Type B pancreatic cell (in vitro differentiated cells): Measurements from ENCODE around the gene GKN2. TPM values are rescaled to one million over a fixed set of nuclear protein-coding genes. Genes with fewer than 3 reads are reported as not detected.
"Not testable (repeated sequence)": the region's sequence is repeated elsewhere in the genome, so short reads cannot be mapped to it uniquely, and the experiment has no call there.

Source experiments
- DNase-seq: peaks from one replicate; pipeline ENCODE4 v3.0.0; 2021; ENCODE audit warnings: mixed read lengths; ENCODE audit not compliant: unreplicated experiment; ENCODE audit errors: extremely low spot score
- H3K27ac Mint-ChIP-seq: 2 replicates; pipeline ENCODE4 v1.8.0; 2021; ENCODE audit warnings: mild to moderate bottlenecking, mixed read lengths
- H3K27me3 Mint-ChIP-seq: 2 replicates; pipeline ENCODE4 v1.8.0; 2021; ENCODE audit warnings: mixed read lengths
- H3K36me3 Mint-ChIP-seq: 2 replicates; pipeline ENCODE4 v1.8.0; 2021; ENCODE audit warnings: mixed read lengths
- H3K4me1 Mint-ChIP-seq: one replicate; pipeline ENCODE4 v1.8.0; 2021; ENCODE audit warnings: mixed read lengths; ENCODE audit not compliant: unreplicated experiment
- H3K4me3 Mint-ChIP-seq: 2 replicates; pipeline ENCODE4 v1.8.0; 2021; ENCODE audit warnings: mild to moderate bottlenecking, mixed read lengths
- H3K9me3 Mint-ChIP-seq: 2 replicates; pipeline ENCODE4 v1.8.0; 2021; ENCODE audit warnings: mixed read lengths
- total RNA-seq: library from RNA; stranded (reverse); gene quantifications from 2 replicates; pipeline ENCODE4 v1.2.1, GENCODE V29; 2021; ENCODE audit warnings: low replicate concordance
- TF ChIP-seq, protein P1 (sequence below): fragments of 200-600 bp; sonication (generic); conservative IDR thresholded peaks from 2 replicates; pipeline ENCODE4 v1.5.0; 2021; ENCODE audit warnings: antibody characterized with exemption, mild to moderate bottlenecking

Gene GKN2
- total RNA-seq, 1 donor from 2014 or later, result 0.92 TPM

- Mint-ChIP-seq H3K4me3 (no peak overlapping the region), H3K36me3 (no peaks in the 10 kb centered on the region), H3K27ac (no peak overlapping the region), H3K9me3 (peaks cover 7% of the 10 kb centered on the region), H3K27me3 (no peaks in the 10 kb centered on the region), H3K4me1 (peaks cover 3% of the 10 kb centered on the region)
- no peak for DNase-seq
- TF ChIP-seq, protein P1, sequence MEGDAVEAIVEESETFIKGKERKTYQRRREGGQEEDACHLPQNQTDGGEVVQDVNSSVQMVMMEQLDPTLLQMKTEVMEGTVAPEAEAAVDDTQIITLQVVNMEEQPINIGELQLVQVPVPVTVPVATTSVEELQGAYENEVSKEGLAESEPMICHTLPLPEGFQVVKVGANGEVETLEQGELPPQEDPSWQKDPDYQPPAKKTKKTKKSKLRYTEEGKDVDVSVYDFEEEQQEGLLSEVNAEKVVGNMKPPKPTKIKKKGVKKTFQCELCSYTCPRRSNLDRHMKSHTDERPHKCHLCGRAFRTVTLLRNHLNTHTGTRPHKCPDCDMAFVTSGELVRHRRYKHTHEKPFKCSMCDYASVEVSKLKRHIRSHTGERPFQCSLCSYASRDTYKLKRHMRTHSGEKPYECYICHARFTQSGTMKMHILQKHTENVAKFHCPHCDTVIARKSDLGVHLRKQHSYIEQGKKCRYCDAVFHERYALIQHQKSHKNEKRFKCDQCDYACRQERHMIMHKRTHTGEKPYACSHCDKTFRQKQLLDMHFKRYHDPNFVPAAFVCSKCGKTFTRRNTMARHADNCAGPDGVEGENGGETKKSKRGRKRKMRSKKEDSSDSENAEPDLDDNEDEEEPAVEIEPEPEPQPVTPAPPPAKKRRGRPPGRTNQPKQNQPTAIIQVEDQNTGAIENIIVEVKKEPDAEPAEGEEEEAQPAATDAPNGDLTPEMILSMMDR, result no peak
Observed at GRCh38 chr2:68905116-68905515, 47.6 kb downstream of the GKN2 start.

DNA sequence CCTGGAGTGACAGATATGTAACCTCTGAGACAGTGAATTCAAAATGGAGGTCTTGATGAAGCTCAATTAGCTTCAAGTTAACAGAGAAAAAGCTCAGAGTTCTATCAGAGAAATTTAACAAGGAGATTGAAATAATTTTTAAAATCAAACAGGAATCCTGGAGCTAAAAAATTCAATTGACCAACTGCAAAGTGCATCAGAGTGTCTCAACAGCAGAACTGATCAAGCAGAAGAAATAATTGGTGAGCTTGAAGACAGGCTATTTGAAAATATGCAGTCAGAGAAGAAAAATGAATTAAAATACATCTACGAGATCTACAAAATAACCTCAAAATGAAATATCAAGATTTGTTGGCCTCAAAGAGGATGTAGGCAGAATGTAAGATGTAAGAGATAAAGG lies 51.1 kb downstream of the GKN2 start:
- peaks cover 7% of the 10 kb centered on the region for H3K9me3 Mint-ChIP-seq
- no peaks in the 10 kb centered on the region for H3K27me3 Mint-ChIP-seq
- no peaks in the 10 kb centered on the region for H3K4me1 Mint-ChIP-seq
- H3K27ac Mint-ChIP-seq, result no peak overlapping the region
- H3K4me3 Mint-ChIP-seq, result no peak overlapping the region
- TF ChIP-seq, protein P1, result no peak
- H3K36me3 Mint-ChIP-seq, result no peaks in the 10 kb centered on the region
- DNase-seq, result no peak

GRCh38 chr2:68901199-68901514 lies 51.5 kb downstream of the GKN2 start:
- Mint-ChIP-seq H3K36me3 (no peaks in the 10 kb centered on the region), H3K4me3 (no peak overlapping the region), H3K27ac (no peak overlapping the region), H3K27me3 (no peaks in the 10 kb centered on the region), H3K4me1 (no peaks in the 10 kb centered on the region), H3K9me3 (peaks cover 7% of the 10 kb centered on the region)
- DNase-seq, result no peak
- TF ChIP-seq, protein P1, result no peak

DNA sequence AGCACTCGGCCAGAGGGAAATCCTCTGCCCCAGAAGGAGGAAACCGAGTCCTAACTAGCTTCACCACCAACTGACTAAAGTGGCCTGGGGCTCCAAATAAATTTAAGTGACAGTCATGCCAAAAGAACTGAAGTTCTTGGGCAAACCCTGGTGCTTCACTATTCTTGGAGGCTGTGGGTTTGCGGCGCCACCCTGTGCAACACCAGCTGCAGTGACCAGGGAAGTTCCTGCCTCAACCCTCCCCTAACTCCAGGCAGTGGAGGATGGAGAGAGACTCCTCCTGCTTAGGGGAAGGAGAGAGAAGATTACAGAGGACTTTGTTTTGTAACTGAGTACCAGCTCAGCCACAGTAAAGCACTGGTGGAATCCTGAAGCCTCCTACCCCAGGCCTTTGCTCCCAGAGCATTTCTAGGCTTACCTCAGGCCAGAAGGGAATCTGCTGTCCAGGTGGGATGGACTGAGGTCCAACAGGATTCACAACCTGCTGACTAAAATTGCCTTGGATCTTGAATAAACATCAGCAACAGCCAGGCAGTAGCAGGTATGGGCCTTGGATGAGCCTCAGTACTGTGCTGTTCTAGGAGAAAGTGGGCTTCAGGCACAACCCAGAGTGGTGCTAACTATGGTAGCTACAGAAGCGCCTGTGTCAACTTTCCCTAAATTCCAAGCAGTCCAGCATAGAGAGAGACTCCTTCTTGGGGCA lies 52.0 kb downstream of the GKN2 start:
- peaks cover 7% of the 10 kb centered on the region for H3K9me3 Mint-ChIP-seq
- TF ChIP-seq, protein P1, result no peak
- no peak for DNase-seq
- H3K4me1 Mint-ChIP-seq, result no peaks in the 10 kb centered on the region
- H3K27ac Mint-ChIP-seq, result no peak overlapping the region
- H3K4me3 Mint-ChIP-seq, result no peak overlapping the region
- peaks cover 2% of the 10 kb centered on the region for H3K27me3 Mint-ChIP-seq
- no peaks in the 10 kb centered on the region for H3K36me3 Mint-ChIP-seq

DNA sequence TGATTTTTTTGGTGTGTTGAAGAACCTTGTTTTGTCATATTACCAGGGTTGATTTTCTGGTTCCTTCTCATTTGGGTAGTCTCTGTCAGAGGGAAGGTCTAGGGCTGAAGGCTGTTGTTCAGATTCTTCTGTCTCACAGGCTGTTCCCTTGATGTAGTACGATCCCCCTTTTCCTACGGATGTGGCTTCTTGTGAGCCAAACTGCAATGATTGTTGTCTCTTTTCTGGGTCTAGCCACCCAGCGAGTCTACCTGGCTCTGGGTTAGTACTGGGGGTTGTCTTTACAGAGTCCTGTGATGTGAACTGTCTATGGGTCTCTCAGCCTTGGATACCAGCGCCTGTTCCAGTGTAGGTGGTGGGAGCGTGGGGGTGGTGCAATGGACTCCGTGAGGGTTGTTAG lies 56.7 kb downstream of the GKN2 start:
- H3K9me3 Mint-ChIP-seq, H3K27me3 Mint-ChIP-seq, H3K4me1 Mint-ChIP-seq, H3K4me3 Mint-ChIP-seq, H3K27ac Mint-ChIP-seq, DNase-seq, H3K36me3 Mint-ChIP-seq: not testable (repeated sequence)

Other genes starting within 250 kb of the GKN2 start
- gene ARHGAP25, start 218.1 kb downstream of the GKN2 start, total RNA-seq, result 1.1 and 2.4 TPM in 2 replicates
- gene BMP10, start 81.5 kb downstream of the GKN2 start, total RNA-seq, result 0.36 TPM in 1 of 2 replicates, not detected in the other
- gene GKN1, start 21.7 kb upstream of the GKN2 start, total RNA-seq, result 0.36 and 1.7 TPM in 2 replicates
- 32.3 and 69.5 TPM in 2 replicates for gene ANTXR1, start 60.3 kb upstream of the GKN2 start, total RNA-seq